ENCODE measurements around the gene RNU5B-1. TPM values are rescaled to one million over a fixed set of nuclear protein-coding genes. Genes with fewer than 3 reads are reported as not detected.

RNU5B-1 gene
- total RNA-seq, 4 donors from 2014 or later, result not detected

- WGBS, 2 donors, result 64 to 69% methylated on average over 10 of the region's 10 CpGs
- intact Hi-C loops (cut with DNase I; ENCODE audit: low total_unique reads), result loop anchor here (10.0 kb wide), 1 partner anchor 601 kb away; no protein-coding TSS in a partner anchor
- no peak for TF ChIP-seq CTCF (IDR thresholded peaks at IDR 0.05)
- TF ChIP-seq POLR2A (IDR thresholded peaks at IDR 0.05), result no peak
- peak overlapping the region; percentile 75 for H3K4me3 ChIP-seq (ENCODE audit: low read depth, poor library complexity, severe bottlenecking)
- DNase-seq (ENCODE audit: low spot score in 2 of 2), result no peak
Observed at GRCh38 chr15:65285291-65286068, 19.0 kb upstream of the RNU5B-1 start.

- no peak for DNase-seq (ENCODE audit: low spot score in 2 of 2)
- WGBS, 2 donors, result 0 to 2% methylated on average over 18 to 41 of the region's 52 CpGs
- H3K4me3 ChIP-seq (ENCODE audit: low read depth, poor library complexity, severe bottlenecking), result peak overlapping the region; percentile 75
- TF ChIP-seq POLR2A (IDR thresholded peaks at IDR 0.05), result no peak
- no peak for TF ChIP-seq CTCF (IDR thresholded peaks at IDR 0.05)
- intact Hi-C loops (cut with DNase I; ENCODE audit: low total_unique reads), result loop anchor here (10.0 kb wide), 1 partner anchor 601 kb away; no protein-coding TSS in a partner anchor
Observed at GRCh38 chr15:65286069-65286703, 18.3 kb upstream of the RNU5B-1 start.

- 3% methylated on average over 36 to 50 of the region's 62 CpGs for WGBS, 2 donors
- H3K4me3 ChIP-seq (ENCODE audit: low read depth, poor library complexity, severe bottlenecking), result peak within 1 kb of the TSS; percentile 75
- TF ChIP-seq CTCF (IDR thresholded peaks at IDR 0.05) (no peak), POLR2A (IDR thresholded peaks at IDR 0.05) (peak in 1 of 2 donors; percentile 75)
- intact Hi-C loops (cut with DNase I; ENCODE audit: low total_unique reads), result loop anchor here (10.0 kb wide), 1 partner anchor 602 kb away; no protein-coding TSS in a partner anchor
- peak; percentile 86 to 98 for DNase-seq (ENCODE audit: low spot score in 2 of 2)
Observed at GRCh38 chr15:65286704-65287519, 17.6 kb upstream of the RNU5B-1 start, which contains the start of gene PARP16. Gene PARP16, minus strand, starts transcription at chr15:65286883. Its CDS starts 457 bp downstream, at chr15:65286426.

GRCh38 chr15:65287520-65287855 lies 17.0 kb upstream of the RNU5B-1 start:
- WGBS, 2 donors, result 86 to 90% methylated on average over 2 to 3 of the region's 3 CpGs
- no peak for TF ChIP-seq CTCF (IDR thresholded peaks at IDR 0.05)
- TF ChIP-seq POLR2A (IDR thresholded peaks at IDR 0.05), result no peak
- DNase-seq (ENCODE audit: low spot score in 2 of 2), result no peak
- intact Hi-C loops (cut with DNase I; ENCODE audit: low total_unique reads), result loop anchor here (10.0 kb wide), 1 partner anchor 603 kb away; no protein-coding TSS in a partner anchor
- no peak overlapping the region for H3K4me3 ChIP-seq (ENCODE audit: low read depth, poor library complexity, severe bottlenecking)

- intact Hi-C loops (cut with DNase I; ENCODE audit: low total_unique reads), result loop anchor here (10.0 kb wide), 1 partner anchor 605 kb away; no protein-coding TSS in a partner anchor
- no peak for DNase-seq (ENCODE audit: low spot score in 2 of 2)
- TF ChIP-seq CTCF (IDR thresholded peaks at IDR 0.05) (no peak), POLR2A (IDR thresholded peaks at IDR 0.05) (no peak)
- 87 to 93% methylated on average over 7 of the region's 7 CpGs for WGBS, 2 donors
- H3K4me3 ChIP-seq (ENCODE audit: low read depth, poor library complexity, severe bottlenecking), result no peak overlapping the region
Observed at GRCh38 chr15:65289261-65289854, 15.1 kb upstream of the RNU5B-1 start.

Data from lower leg skin (tissue), 4 donors.